Upper lobe of right lung (tissue), 1 donor: ENCODE results near the gene FGGY. TPM values are rescaled to one million over a fixed set of nuclear protein-coding genes. Genes with fewer than 3 reads are reported as not detected.
A peak's percentile ranks its signal among the peaks of the same experiment; 100 is the strongest.

ENCODE experiments used
- ATAC-seq: fragments of 200-7000 bp; cut with Tn5 transposase; one replicate; pipeline ENCODE4 v1.9.1; 2020; ENCODE audit warnings: mild to moderate bottlenecking, moderate library complexity
- DNase-seq: peaks from one replicate; pipeline ENCODE4 v3.0.0-alpha.2; 2020
- H3K27ac ChIP-seq: fragments of 200-600 bp; one replicate; pipeline ENCODE4 v1.8.0; 2022
- H3K27me3 ChIP-seq: fragments of 200-600 bp; one replicate; pipeline ENCODE4 v1.8.0; 2022; ENCODE audit warnings: mild to moderate bottlenecking
- H3K36me3 ChIP-seq: fragments of 200-600 bp; one replicate; pipeline ENCODE4 v1.8.0; 2022
- H3K4me1 ChIP-seq: fragments of 200-600 bp; one replicate; pipeline ENCODE4 v1.8.0; 2022
- H3K4me3 ChIP-seq: fragments of 200-600 bp; one replicate; pipeline ENCODE4 v1.8.0; 2022; ENCODE audit warnings: mild to moderate bottlenecking
- H3K9me3 ChIP-seq: fragments of 200-600 bp; one replicate; pipeline ENCODE4 v1.8.0; 2022
- intact Hi-C: fragments of 100-400 bp; cut with DNase I; formaldehyde crosslinking; loops from one replicate; pipeline ENCODE4 v1.11.0; 2022
- total RNA-seq: library from RNA; stranded (reverse); fragmentation: NEBNext Ultra II Directional; extraction: Animal tissue kit (Norgen Biotek cat#: 25700); gene quantifications from one replicate; pipeline ENCODE4 v1.2.1, GENCODE V29; 2021
- TF ChIP-seq, protein P1 (sequence below): fragments of 200-600 bp; IDR thresholded peaks from one replicate; pipeline ENCODE4 v1.8.0; 2022; ENCODE audit warnings: antibody characterized with exemption
- donor health status: DM: no; HTN: yes; CAD: no; lungs with severe emphysema.

The FGGY gene
- total RNA-seq, 1 donor from 2014 or later, result 39.2 TPM

DNA sequence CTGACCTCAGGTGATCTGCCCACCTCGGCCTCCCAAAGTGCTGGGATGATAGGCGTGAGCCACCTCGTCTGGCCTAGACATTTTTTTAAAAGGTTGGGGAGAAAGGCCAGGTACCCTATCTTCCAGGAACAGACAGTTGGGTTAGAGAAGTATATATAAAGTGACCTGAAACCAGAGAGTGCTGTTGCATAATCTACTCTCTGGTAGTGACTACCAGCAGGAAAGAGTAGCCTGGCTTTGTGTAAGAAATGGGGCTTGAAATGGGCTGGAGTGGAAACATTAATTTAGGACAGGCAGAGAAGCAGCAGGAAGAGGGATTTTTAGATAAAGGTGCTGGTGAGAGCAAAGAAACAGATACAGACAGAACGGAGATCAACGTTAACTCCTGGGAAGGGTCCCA is 392.1 kb downstream of the FGGY start:
- H3K9me3 ChIP-seq, result no peaks in the 10 kb centered on the region
- H3K36me3 ChIP-seq, result no peaks in the 10 kb centered on the region
- DNase-seq (no peak), ATAC-seq (no peak)
- no peak overlapping the region for H3K4me3 ChIP-seq
- H3K27me3 ChIP-seq, result no peaks in the 10 kb centered on the region
- TF ChIP-seq, protein P1, sequence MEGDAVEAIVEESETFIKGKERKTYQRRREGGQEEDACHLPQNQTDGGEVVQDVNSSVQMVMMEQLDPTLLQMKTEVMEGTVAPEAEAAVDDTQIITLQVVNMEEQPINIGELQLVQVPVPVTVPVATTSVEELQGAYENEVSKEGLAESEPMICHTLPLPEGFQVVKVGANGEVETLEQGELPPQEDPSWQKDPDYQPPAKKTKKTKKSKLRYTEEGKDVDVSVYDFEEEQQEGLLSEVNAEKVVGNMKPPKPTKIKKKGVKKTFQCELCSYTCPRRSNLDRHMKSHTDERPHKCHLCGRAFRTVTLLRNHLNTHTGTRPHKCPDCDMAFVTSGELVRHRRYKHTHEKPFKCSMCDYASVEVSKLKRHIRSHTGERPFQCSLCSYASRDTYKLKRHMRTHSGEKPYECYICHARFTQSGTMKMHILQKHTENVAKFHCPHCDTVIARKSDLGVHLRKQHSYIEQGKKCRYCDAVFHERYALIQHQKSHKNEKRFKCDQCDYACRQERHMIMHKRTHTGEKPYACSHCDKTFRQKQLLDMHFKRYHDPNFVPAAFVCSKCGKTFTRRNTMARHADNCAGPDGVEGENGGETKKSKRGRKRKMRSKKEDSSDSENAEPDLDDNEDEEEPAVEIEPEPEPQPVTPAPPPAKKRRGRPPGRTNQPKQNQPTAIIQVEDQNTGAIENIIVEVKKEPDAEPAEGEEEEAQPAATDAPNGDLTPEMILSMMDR, result no peak
- peaks cover 22% of the 10 kb centered on the region for H3K4me1 ChIP-seq
- no peak overlapping the region for H3K27ac ChIP-seq
- intact Hi-C loops, result no loop called here

GRCh38 chr1:59689730-59690129 is 392.8 kb downstream of the FGGY start:
- Histone ChIP-seq H3K27me3 (no peaks in the 10 kb centered on the region), H3K9me3 (no peaks in the 10 kb centered on the region), H3K27ac (no peak overlapping the region), H3K4me1 (peaks cover 22% of the 10 kb centered on the region), H3K4me3 (no peak overlapping the region), H3K36me3 (no peaks in the 10 kb centered on the region)
- intact Hi-C loops, result no loop called here
- ATAC-seq (no peak), DNase-seq (no peak)
- TF ChIP-seq, protein P1, result no peak

DNA sequence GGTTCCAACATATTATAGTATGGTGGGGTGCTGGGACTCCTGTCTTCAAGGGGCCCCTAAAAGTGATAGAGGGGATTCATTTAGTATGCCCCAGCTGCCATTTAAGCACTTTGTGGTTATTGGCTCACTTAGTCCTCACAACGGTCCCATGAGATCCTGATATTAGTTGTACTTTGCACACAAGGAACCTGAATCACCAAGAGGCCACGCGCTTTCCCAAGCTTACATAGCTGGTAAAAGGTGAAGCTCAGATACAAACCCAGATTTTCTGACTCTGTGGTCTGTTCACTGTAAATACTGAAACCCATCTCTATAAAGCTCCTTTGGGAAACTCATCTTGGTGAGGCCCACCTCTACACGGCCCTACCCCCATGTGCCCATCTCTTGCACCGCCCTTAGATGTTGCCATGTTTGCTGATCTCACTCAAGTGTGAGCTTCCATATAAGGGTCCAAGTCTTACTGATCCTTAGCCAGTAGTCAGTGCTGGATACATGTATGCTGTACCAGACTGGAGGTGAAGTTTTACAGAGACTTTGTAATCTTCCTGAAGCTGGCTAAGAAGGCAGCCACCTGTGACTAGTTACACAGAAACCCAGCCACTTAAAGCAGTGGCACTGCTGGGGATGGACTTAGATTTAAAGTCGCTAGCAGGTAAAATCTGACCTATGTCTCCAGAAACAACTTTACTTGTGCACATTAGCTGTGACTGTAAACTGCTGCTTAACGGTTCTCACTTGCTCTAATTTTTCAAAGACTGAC is 393.5 kb downstream of the FGGY start:
- no peak for ATAC-seq
- no peak for DNase-seq
- intact Hi-C loops, result no loop called here
- TF ChIP-seq, protein P1, result no peak
- no peak overlapping the region for H3K4me3 ChIP-seq
- H3K27me3 ChIP-seq, result no peaks in the 10 kb centered on the region
- no peaks in the 10 kb centered on the region for H3K36me3 ChIP-seq
- peak overlapping the region; percentile 6 for H3K27ac ChIP-seq
- no peaks in the 10 kb centered on the region for H3K9me3 ChIP-seq
- H3K4me1 ChIP-seq, result peaks cover 22% of the 10 kb centered on the region

DNA sequence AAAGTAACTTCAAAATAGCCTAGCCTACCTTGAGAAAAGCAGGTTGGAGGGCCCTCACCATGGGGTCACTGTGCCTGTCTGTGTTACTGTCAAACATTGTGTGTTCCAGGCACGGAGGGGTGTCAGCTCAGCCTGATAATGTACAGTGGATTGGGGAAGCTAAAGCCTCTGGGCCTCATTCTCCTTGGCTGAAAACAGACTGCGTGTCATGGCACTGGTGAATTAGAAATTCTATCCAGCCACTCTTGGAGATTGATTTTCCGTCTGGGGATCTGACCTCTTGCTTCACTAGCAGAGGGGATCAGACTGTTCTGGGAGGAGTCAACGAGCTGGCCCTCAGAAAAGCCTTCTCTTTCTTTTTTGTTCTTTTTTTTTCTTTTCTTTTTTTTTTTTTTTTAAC is 394.4 kb downstream of the FGGY start:
- Histone ChIP-seq H3K27ac (peak overlapping the region; percentile 24), H3K4me1 (peaks cover 22% of the 10 kb centered on the region), H3K9me3 (no peaks in the 10 kb centered on the region), H3K36me3 (no peaks in the 10 kb centered on the region), H3K4me3 (no peak overlapping the region), H3K27me3 (no peaks in the 10 kb centered on the region)
- peak; percentile 9 for ATAC-seq
- no peak for DNase-seq
- intact Hi-C loops, result no loop called here
- TF ChIP-seq, protein P1, result no peak

- no peak overlapping the region for H3K27ac ChIP-seq
- no peak for DNase-seq
Measured at GRCh38 chr1:59692591-59692990, 395.7 kb downstream of the FGGY start.

More at GRCh38 chr1:59692591-59692990, 395.7 kb downstream of the FGGY start:
- ATAC-seq, result peak; percentile 70
- Histone ChIP-seq H3K4me1 (peaks cover 26% of the 10 kb centered on the region), H3K4me3 (no peak overlapping the region), H3K36me3 (no peaks in the 10 kb centered on the region), H3K27me3 (no peaks in the 10 kb centered on the region), H3K9me3 (no peaks in the 10 kb centered on the region)
- intact Hi-C loops, result no loop called here
- TF ChIP-seq, protein P1, result no peak
